Epithelial cell of esophagus (primary cell): ENCODE data around the gene IQSEC1.

Experiments used
- DNase-seq: peaks from one replicate; pipeline ENCODE4 v3.0.0; 2010; ENCODE audit warnings: low read depth
- H3K4me3 ChIP-seq: 2 replicates; pipeline ENCODE4 v1.5.1; 2011; ENCODE audit warnings: mild to moderate bottlenecking, low read length, control low read depth
- CTCF ChIP-seq: IDR thresholded peaks from 2 replicates; pipeline ENCODE4 v1.5.1; 2011; ENCODE audit warnings: low read depth, mild to moderate bottlenecking, low read length, control low read depth, inconsistent platforms; ENCODE audit not compliant: insufficient read depth; ENCODE audit errors: missing control alignments

Gene IQSEC1

GRCh38 chr3:12954891-12955650, 118.2 kb downstream of the IQSEC1 start:
- H3K4me3 ChIP-seq = no peak overlapping the region
- TF ChIP-seq CTCF = no peak
- peak; percentile 72 for DNase-seq

GRCh38 chr3:12954180-12954579, 119.0 kb downstream of the IQSEC1 start:
- TF ChIP-seq CTCF = no peak
- DNase-seq = no peak
- no peak overlapping the region for H3K4me3 ChIP-seq

GRCh38 chr3:12953201-12953995, 119.8 kb downstream of the IQSEC1 start:
- TF ChIP-seq CTCF = no peak
- no peak for DNase-seq
- H3K4me3 ChIP-seq = no peak overlapping the region

- TF ChIP-seq CTCF = no peak
- DNase-seq = no peak
- no peak overlapping the region for H3K4me3 ChIP-seq
Measured at GRCh38 chr3:12952343-12953200, 120.7 kb downstream of the IQSEC1 start.

DNA sequence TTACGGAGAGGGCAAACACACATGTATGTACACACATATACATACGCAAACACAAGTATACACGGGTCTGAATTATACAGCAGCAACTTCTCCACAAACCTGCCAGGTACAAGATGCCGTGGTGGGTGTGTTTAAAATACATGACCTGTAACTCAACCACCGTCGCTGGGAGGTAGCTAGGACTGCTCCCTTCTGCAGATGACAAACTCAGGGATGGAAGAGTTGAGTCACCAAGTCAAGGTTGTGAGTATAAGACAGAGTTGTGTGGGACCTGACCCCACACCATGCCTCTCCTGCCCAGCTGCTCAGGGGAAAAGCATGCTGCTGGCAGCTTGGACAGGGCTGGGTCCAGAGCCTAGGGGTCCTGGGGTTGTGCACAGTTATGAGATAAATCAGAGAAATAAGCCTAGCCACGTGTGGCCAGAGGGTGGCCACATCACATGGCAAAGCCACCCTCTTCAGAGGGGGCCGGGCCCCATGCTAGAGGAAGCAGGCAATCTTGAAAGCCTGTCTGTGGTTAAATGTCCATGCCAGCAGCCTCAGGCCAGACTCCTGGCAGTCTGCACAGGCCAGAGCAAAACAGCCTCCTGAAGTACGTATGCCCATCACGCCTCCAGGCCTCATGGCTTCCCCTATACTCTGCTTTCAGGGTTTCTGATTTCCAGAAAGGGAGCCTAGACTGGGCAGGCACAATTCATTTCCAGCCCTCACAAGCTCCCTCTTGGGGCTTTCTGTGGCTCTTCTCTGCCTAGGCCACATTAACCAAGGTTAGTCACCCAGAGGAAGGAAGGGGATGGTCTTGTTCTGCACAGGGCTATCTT, 124.1 kb downstream of the IQSEC1 start:
- DNase-seq = peak; percentile 73
- no peak overlapping the region for H3K4me3 ChIP-seq
- TF ChIP-seq CTCF = peak; percentile 13

DNA sequence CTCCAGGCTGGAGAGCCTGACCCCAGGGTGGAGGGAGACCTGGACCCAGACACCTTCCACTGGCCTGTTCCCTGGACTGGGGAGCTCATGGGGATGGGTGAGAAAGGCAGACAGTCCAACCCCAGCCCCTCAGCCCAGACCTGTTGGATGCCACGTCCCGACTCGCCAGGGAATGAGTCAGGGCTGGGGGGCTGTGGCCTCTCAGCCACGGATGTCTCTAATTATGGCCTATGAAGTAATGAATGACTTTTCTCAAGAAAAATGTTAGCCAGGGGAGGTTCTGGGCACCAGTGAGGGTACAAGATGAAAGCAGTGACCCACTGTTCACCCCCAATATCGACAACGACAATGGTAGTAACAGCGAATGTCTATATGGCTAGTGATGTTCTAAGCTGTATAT, 124.9 kb downstream of the IQSEC1 start:
- peak; percentile 74 for DNase-seq
- TF ChIP-seq CTCF = no peak
- no peak overlapping the region for H3K4me3 ChIP-seq
